Psoas muscle (tissue), 8 donors: ENCODE measurements around the gene TREH. TPM values are rescaled to one million over a fixed set of nuclear protein-coding genes. Genes with fewer than 3 reads are reported as not detected.

Source experiments
- ATAC-seq, 4 donors: fragments of 200-7000 bp; cut with Tn5 transposase; one replicate each; pipeline ENCODE4 v1.9.1; 2020; ENCODE audit warnings: moderate library complexity in 3 of 4, mild to moderate bottlenecking in 2 of 4
- DNase-seq, 2 donors: peaks; one replicate each; pipeline ENCODE4 v3.0.0-alpha.2; 2020
- H3K27ac ChIP-seq: fragments of 200-600 bp; one replicate; pipeline ENCODE4 v1.8.0; 2022
- H3K27me3 ChIP-seq, 3 donors: fragments of 200-600 bp in 1 of 3; one replicate each; pipeline versions ENCODE4 v1.6.1 to v1.8.0; 2013 to 2022; ENCODE audit warnings: low read length in 2 of 3, mild to moderate bottlenecking in 2 of 3, moderate library complexity in 1 of 3; ENCODE audit not compliant: insufficient read depth in 3 of 3
- H3K36me3 ChIP-seq, 2 donors: fragments of 200-600 bp in 1 of 2; one replicate each; pipeline versions ENCODE4 v1.6.1 to v1.8.0; 2013 to 2022; ENCODE audit warnings: low read depth in 1 of 2, mild to moderate bottlenecking in 1 of 2, moderate library complexity in 1 of 2; ENCODE audit not compliant: insufficient read depth in 1 of 2
- H3K4me1 ChIP-seq: fragments of 200-600 bp; one replicate; pipeline ENCODE4 v1.8.0; 2022
- H3K4me3 ChIP-seq: fragments of 200-600 bp; one replicate; pipeline ENCODE4 v1.8.0; 2022; ENCODE audit warnings: mild to moderate bottlenecking
- H3K9me3 ChIP-seq: fragments of 200-600 bp; one replicate; pipeline ENCODE4 v1.8.0; 2022
- CTCF ChIP-seq: fragments of 200-600 bp; IDR thresholded peaks from one replicate; pipeline ENCODE4 v1.8.0; 2022; ENCODE audit warnings: antibody characterized with exemption
- WGBS, 3 donors: extraction: QIAGEN DNeasy Blood & Tissue Kit; methylation state at CpG; one replicate each; pipeline versions ENCODE4 v1.1.6 to v1.1.7; 2013; 5-methylcytosine and 5-hydroxymethylcytosine counted together
- intact Hi-C, 2 donors: fragments of 100-400 bp; cut with DNase I; formaldehyde crosslinking; loops; one replicate each; pipeline versions ENCODE4 v1.11.0 to v1.14.2; 2022
- polyA plus RNA-seq, 3 donors: library from polyadenylated mRNA; stranded (reverse); fragments of 200-250 nt; gene quantifications; one replicate each; pipeline ENCODE4 v1.2.3, GENCODE V29; 2013
- total RNA-seq, 4 donors: library from RNA; stranded (reverse); fragmentation: NEBNext Ultra II Directional in 2 of 4; extraction: Animal tissue kit (Norgen Biotek cat#: 25700) in 2 of 4; gene quantifications; one replicate each; pipeline versions ENCODE4 v1.2.1 to v1.2.4, GENCODE V29; 2021 to 2023
- donor health status: healthy with polysubstance abuse.
- donor health status: DM: no; HTN: no; CAD: no; lungs with moderate emphysema.
- donor health status: Bipolar disorder and iron deficiency.
- donor health status: healthy.
- donor health status: DM: yes; HTN: yes; CAD: no.
- donor health status: DM: no; HTN: no; CAD: no.
- donor health status: DM: no; HTN: no; CAD: no.
- donor health status: DM: yes; HTN: yes; CAD: no.

Gene TREH
- total and polyA plus RNA-seq, 7 donors, result 0.17 to 0.23 (median 0.17) TPM; not detected in 4

- Histone ChIP-seq H3K36me3 (peaks cover 2 to 93% of the 10 kb centered on the region in 2 donors), H3K4me3 (no peak overlapping the region), H3K27ac (no peak overlapping the region), H3K4me1 (peaks cover 10% of the 10 kb centered on the region), H3K9me3 (no peaks in the 10 kb centered on the region), H3K27me3 (no peaks in the 10 kb centered on the region)
- 73 to 79% (median 78%) methylated on average over 4 to 5 of the region's 5 CpGs for WGBS, 3 donors
- no peak for TF ChIP-seq CTCF
- intact Hi-C loops, result no loop called here
- ATAC-seq (no peak), DNase-seq (no peak)
Measured at GRCh38 chr11:118648291-118648690, 31.2 kb downstream of the TREH start.

GRCh38 chr11:118646393-118646792 is 33.1 kb downstream of the TREH start:
- no peak for ATAC-seq
- 70 to 86% (median 78%) methylated on average over 3 of the region's 3 CpGs for WGBS, 3 donors
- DNase-seq, result no peak
- Histone ChIP-seq H3K4me3 (no peak overlapping the region), H3K4me1 (peaks cover 24% of the 10 kb centered on the region), H3K36me3 (peaks cover 2 to 85% of the 10 kb centered on the region in 2 donors), H3K9me3 (no peaks in the 10 kb centered on the region), H3K27me3 (no peaks in the 10 kb centered on the region), H3K27ac (no peak overlapping the region)
- intact Hi-C loops, result no loop called here
- no peak for TF ChIP-seq CTCF

DNA sequence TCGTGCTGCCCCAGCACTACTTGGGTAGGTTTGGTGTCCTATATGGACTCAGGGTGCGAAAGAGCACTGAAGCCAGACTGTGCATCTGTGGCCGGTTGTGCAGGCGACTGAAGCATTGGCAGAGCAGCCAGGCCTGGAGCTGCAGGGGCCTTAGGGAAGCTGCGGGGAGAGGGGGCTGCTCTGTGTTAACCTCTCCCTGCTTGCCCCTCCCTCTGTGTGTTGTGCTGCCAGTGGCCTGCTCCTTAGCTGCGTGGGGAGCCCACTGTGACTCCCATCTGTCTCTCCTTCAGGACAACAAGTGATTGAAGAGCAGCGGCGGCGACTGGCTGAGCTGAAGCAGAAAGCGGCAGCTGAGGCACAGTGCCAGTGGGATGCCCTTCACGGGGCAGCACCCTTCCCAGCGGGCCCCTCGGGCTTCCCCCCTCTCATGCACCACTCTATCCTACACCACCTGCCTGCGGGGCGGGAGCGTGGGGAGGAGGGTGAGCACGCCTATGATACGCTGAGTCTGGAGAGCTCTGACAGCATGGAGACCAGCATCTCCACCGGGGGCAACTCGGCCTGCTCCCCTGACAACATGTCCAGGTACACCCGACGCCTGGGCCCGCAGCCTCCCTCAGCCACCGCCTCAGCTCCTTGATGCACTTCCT is 34.3 kb downstream of the TREH start:
- Histone ChIP-seq H3K4me3 (no peak overlapping the region), H3K4me1 (peaks cover 28% of the 10 kb centered on the region), H3K9me3 (no peaks in the 10 kb centered on the region), H3K27me3 (no peaks in the 10 kb centered on the region), H3K27ac (no peak overlapping the region), H3K36me3 (peaks cover 0 to 74% of the 10 kb centered on the region in 2 donors)
- 92 to 93% (median 93%) methylated on average over 24 of the region's 24 CpGs for WGBS, 3 donors
- no peak for TF ChIP-seq CTCF
- DNase-seq, result no peak
- intact Hi-C loops, result no loop called here
- no peak for ATAC-seq

DNA sequence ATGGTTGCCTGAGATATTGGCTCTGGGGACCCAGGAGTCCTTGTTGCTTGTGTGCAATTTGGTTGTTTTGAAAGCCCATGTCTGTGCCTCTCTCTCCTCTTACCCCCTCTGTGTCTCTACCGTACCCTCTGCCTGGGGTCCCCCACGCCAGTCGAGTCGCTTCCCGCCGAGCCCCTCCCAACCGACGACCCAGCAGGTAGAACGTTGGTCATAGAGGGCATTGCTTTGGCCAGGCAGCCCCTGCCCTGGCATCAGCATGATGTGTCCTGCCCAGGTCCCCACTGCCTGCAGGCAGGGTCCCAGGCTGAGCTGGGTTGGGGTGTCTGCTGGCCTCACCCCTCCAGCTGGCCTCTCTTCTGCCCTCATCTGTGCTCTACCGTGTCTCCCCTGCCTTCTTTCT is 35.0 kb downstream of the TREH start:
- 88 to 94% (median 92%) methylated on average over 9 to 10 of the region's 10 CpGs for WGBS, 3 donors
- no peaks in the 10 kb centered on the region for H3K9me3 ChIP-seq
- H3K4me1 ChIP-seq, result peaks cover 35% of the 10 kb centered on the region
- no peak for DNase-seq
- no peak overlapping the region for H3K27ac ChIP-seq
- ATAC-seq, result no peak
- intact Hi-C loops, result loop anchor here in 1 of 2 donors (5.0 kb wide), 1 partner anchor 37 kb away; the partner anchor contains the start of gene PHLDB1
- H3K4me3 ChIP-seq, result no peak overlapping the region
- TF ChIP-seq CTCF, result no peak
- H3K36me3 ChIP-seq, result peaks cover 0 to 67% of the 10 kb centered on the region in 2 donors
- H3K27me3 ChIP-seq, result no peaks in the 10 kb centered on the region

DNA sequence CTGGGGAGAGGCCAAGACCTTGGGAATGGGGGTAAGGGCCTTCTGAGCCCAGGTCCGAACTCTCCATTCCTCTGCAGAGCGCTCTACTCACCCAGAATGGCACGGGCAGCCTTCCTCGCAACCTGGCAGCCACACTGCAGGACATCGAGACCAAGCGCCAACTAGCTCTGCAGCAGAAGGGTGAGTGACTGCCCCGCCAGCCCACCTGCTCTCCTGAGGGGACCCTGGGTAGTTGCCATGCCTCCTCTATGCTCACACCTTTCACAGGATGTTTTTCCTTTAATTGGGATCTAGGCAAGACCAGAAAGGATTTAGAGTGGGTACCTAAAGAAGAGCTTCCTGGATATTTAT is 35.5 kb downstream of the TREH start:
- H3K9me3 ChIP-seq, result no peaks in the 10 kb centered on the region
- peaks cover 35% of the 10 kb centered on the region for H3K4me1 ChIP-seq
- intact Hi-C loops, result loop anchor here in 1 of 2 donors (5.0 kb wide), 1 partner anchor 37 kb away; the partner anchor contains the start of gene PHLDB1
- TF ChIP-seq CTCF, result no peak
- peak in 3 of 4 donors; percentile 23 to 41 (median 29) for ATAC-seq
- no peak for DNase-seq
- H3K27ac ChIP-seq, result peak overlapping the region; percentile 58
- no peak overlapping the region for H3K4me3 ChIP-seq
- H3K36me3 ChIP-seq, result peaks cover 0 to 63% of the 10 kb centered on the region in 2 donors
- H3K27me3 ChIP-seq, result no peaks in the 10 kb centered on the region
- WGBS, 3 donors, result 34 to 53% (median 35%) methylated on average over 7 of the region's 7 CpGs
